DMS153 (cell line): ENCODE results near the gene POLE.
"Not testable (repeated sequence)": the region's sequence is repeated elsewhere in the genome, so short reads cannot be mapped to it uniquely, and the experiment has no call there.

Experiments
- DNase-seq: peaks from one replicate; lab custom pipeline; 2025; lab: John Stamatoyannopoulos, UW

The POLE gene

DNA sequence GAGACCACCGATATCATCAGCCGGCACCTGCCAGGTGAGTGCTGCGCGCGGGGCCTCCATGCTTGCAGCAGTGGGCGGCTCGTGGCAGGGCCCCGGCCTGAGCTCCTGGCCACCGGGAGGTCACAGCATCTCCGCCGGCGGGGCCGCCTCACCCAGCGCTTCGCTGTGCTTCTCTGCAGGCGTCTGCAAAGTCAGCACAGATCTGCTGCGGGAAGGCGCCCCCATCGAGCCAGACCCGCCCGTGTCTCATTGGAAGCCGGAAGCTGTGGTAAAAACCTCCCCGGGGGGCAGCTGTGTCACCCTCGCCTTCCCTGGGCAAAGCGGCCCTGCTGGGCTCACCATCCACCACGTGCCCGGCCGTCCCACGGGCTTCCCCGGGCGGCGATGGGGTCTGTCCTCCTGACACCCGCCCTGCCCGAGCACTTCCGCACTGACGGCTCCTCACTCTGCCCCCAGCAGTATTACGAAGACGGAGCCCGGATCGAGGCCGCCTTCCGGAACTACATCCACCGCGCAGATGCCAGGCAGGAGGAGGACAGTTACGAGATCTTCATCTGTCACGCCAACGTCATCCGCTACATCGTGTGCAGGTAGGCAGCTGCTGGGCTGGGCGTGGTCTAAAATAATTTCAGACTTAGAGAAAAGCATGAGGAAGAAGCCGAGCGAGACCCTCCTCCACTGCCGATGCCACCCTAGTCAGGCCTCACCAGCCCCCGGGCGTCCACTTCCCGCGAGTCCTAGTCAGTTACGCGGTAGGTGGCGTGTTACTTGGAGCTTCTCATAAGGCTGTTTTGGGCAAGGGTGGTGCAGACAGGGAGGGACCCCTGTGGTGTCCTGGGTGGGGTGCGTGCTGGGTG is 30.6 kb upstream of the POLE start:
- DNase-seq = no peak

DNA sequence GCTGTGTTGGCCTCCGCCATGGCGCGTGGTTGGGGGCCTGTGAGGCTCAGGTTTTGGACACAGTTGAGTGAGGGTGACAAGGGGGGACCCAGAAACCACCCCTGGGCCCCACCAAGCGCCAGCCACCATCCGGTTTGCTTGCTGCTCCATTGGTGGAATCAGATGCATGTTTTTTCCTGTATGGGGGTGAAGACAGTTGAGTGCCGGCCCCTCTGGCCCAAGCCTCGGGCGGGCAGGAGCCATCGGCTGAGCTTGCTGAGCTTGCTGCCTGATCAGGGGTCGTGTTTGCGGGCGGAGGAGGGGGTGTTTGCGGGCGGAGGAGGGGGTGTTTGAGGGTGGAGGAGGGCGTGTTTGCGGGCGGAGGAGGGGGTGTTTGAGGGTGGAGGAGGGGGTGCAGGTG is 29.9 kb upstream of the POLE start:
- DNase-seq = no peak

DNA sequence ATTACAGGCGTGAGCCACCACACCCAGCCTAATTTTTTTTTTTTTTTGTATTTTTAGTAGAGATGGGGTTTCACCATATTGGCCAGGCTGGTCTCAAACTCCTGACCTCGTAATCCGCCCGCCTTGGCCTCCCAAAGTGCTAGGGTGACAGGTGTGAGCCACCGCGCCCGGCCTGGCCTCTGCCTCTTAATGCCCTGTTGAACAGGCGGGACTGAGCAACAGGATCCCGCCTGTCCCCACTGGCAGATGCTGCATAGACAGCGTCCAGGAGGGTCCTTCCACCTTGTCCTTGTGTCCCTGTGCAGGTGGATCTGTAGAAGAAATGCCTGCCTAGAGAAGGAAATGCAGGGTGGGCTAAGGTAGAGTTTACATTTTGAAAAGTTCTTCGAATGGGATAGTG is 29.2 kb upstream of the POLE start:
- no peak for DNase-seq

DNA sequence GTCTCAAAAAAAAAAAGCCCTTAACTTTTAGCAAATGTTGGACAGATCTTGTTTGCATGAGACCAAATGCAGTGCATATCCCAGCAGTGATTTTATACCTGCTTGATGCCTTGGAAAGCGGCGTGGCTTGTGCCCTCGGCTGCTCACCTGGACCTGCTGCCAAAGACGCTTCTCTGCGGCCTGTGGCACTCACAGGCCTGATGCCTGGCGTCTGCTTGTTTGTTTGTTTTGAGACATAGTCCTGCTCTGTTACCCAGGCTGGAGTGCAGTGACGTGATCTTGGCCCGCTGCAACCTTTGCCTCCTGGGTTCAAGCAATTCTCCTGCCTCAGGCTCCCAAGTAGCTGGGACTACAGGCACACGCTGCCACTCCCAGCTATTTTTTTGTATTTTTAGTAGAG is 28.7 kb upstream of the POLE start:
- no peak for DNase-seq

DNA sequence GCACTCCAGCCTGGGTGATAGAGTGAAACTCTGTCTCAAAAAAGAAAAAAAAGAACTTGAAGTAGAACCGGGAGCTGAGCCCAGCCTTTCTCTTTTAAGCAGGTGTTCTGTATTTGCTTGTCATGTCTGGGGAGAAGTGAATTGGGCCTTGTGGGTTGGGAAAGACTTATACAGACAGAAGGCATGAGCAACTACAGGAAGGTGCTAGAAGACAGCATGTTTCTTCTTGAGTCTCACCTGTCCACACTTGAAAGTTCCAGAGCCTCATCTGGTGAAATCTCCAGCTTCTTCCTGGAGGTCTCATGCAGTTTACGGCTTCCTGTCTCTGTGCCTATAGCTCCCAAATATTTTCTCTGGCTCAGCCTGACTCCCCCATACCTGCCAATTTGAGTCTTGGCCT is 26.0 kb upstream of the POLE start:
- DNase-seq = no peak

DNA sequence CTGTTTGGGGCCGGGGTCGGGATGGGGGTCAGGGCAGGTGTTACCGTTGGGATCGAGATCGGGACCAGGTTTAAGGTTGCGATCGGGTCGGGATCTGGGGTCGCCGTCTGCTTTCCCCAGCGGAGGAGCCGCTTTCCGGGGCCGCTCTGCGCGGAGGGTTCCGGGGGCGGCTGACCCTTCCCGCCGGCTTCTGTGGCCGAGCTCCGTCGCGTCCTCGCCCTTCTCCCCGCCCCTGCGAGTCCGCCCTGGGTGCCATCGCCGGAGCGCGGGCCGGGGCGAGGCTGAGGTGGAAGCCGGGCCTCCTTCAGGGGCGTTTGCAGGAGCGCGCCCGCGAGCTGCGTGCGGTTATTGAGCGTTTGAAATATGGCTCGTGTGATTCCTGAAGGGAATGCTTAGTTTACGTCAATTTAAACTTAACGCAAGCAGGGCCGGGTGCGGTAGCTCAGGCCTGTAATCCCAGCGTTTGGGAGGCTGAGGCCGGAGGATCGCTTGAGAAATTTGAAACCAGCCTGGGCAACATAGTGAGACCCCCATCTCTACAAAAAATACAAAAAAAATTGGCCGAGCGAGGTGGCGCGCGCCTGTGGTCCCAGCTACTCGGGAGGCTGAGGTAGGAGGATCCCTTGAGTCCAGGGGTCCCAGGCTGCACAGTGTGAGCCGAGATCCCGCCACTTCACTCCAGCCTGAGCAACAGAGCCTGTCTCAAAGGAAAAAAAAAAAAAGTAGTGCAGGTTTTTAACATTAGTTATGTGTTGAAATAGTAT is 24.1 kb upstream of the POLE start:
- DNase-seq = no peak

DNA sequence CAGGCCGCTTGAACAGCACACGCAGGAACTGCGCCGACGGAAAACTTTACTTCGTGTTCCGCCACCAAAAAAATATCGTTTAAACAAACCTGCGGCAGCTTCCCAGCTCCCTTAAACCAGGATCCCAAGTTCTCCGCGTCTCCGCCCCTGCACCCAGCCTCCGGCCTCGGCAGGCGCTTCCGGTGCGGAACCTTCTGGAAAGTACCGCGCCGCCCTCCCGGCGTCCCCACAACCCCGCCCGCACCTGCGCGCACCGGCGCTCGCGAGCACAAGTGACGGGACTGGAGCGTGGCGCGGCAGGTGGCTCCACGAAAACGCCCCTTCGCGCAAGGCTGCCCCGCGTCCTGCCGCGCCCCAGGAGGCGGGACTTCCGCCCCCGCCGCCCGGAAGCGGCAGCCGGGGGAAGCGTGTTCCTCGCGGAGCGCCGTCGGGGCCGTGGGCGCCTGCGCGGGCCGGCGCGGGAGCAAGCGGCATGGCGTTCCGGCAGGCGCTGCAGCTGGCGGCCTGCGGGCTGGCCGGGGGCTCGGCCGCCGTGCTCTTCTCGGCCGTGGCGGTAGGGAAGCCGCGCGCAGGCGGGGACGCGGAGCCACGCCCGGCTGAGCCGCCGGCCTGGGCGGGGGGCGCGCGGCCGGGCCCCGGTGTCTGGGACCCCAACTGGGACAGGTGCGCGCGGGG is 23.4 kb upstream of the POLE start, which contains the start of gene PGAM5:
PGAM5 (plus strand) TSS at position 438 of the 675 bp plus-strand sequence; CDS start at position 473, 35 bp downstream.
- DNase-seq = peak; percentile 70

DNA sequence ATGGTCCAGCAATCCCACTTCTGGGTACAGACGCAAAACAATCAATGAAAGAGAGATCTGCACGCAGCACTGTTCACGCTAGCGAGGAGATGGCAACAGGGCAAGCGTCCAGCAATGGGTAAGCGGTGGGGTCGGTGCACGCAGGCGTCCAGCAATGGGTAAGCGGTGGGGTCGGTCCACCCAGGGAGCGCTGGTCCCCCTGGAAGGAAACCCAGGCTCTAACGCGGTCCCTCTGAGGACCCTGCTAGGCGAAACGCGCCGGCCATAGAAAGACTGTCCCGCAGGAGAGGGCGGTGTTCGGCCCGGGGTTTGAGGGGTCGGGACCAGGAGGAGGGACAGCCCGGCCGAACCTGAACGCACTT is 22.9 kb upstream of the POLE start:
- no peak for DNase-seq

DNA sequence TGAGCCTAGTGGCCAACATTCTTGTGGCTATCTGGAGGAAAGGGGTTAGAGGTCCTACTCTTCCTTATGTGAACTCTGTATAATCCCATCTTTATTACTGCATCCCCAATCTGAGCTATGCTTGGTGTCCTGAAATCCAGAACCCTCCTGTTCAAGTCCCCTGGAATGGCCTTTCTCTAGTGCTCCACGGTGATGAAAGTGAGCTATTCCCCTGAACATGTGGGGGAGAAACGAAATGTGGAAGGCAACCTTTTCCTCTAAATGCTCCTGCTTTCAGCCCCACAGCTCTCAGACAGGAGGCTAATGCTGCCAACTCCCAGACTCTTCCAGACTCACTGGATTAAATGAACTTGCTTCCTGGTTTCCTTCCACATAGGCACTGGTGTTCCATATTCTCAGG is 21.0 kb upstream of the POLE start:
- DNase-seq = no peak

DNA sequence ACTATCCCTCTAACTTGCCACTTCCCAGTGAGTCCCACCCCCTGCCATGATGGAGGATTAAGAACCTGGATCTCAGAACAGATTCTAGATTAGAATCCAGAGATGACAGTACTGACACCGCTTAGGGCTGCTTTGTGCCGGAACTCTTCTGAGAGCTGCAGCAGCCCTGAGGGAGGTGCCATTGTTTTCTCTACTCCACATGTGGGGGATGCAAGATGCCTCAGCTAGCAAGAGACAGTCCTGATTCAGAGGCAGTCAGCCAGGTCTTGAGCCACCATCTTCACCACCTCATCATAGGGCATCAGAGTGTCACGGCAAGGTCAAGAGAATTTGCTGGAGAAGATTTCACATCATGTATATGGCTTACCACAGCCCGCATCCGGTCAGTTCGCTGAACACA is 20.1 kb upstream of the POLE start:
- no peak for DNase-seq

DNA sequence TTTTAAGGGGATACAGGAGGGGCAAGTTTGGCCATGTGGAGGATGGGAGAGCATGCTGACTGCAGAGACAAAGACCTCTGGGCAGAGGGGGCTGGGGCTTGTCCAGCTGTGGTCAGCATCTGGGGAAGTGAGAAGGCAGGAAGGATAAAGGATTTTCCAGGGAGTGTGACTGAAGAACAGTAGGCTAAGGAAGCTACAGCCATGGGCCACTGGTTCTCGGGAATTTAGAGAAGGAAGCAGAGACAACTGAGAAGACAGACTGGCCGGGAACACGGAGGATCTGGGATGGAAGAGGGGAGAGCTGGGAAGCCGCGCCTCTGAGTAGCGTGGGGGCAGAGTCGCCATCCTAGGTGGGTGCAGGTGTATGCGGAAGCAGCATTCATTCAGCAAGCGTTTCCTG is 16.5 kb upstream of the POLE start:
- DNase-seq = no peak

DNA sequence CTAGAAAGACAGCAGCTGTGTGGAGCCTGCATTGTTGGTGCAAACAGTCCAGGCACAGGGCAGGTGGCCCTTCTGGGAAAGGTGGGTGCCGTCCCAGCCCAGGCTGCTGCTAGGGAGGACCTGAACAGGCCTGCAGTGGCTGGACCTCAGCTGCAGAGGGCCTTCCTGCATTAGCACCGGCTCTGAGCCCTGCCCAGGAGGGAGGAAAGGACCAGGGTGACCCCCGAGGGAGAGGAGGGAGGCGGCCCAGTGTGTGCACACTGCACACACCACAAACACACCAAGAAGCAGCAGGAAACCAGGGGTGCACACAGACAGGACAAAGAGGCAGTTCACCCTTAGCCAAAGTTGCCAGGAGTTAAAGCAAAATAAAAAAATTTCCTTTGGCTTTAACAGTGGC is 15.5 kb upstream of the POLE start:
- no peak for DNase-seq

DNA sequence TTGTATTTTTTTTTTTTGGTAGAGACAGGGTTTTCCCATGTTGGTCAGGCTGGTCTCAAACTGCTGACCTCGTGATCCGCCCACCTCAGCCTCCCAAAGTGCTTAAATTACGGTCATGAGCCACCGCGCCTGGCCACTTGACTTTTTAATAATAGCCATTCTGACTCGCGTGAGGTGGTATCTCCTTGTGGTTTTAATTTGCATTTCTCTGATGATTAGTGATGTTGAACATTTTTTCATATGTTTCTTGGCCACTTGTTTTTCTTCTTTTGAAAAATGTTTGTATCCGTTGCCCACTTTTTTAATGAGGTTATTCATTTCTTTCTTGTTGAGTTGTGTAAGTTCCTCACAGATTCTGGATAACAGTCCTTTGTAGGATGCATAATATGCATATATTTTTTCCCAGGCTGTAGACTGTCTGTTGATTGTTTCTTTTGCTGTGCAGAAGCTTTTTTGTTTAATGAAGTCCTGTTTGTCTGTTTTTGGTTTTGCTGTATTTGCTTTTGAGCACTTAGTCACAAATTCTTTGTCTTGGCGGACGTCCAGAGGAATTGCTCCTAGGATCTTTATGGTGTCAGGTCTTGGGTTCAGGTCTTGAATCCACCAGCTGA is 13.2 kb upstream of the POLE start:
- no peak for DNase-seq

DNA sequence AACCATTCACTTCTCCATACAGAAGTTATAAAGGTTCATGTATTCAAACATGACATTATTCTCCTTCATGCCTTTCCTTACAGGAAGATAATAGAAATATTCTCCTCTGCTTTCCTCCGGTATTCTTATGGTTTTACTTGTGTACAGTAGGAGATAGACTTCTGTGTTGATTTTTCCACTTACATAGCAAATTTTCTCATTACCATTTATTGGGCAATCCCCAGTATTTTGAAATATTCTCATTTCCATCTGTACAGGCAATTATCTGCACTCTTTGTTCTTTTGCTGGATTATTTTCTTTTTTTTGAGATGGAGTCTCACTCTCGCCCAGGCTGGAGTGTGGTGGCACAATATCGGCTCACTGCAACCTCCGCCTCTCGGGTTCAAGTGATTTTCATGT is 11.2 kb upstream of the POLE start:
- DNase-seq = no peak

DNA sequence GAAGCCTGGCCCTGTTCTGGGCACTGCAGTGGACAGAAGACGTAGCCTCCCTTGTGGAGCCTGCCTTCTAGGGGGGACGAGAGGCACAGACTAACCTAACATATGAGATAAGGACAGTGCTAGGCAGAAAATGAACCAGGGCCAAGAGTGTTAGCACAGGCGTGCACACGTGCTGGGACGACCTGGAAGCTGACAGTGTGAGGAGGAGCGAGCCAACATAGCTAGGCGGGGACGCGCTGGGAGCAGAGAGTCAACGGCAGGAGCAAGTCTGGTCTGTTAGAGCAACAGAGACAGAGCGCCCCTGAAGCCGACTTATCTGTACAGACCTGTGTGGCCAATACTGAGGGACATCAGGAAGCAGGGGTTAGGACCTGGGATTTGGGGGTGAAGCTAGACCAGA is 8.3 kb upstream of the POLE start:
- DNase-seq = no peak

DNA sequence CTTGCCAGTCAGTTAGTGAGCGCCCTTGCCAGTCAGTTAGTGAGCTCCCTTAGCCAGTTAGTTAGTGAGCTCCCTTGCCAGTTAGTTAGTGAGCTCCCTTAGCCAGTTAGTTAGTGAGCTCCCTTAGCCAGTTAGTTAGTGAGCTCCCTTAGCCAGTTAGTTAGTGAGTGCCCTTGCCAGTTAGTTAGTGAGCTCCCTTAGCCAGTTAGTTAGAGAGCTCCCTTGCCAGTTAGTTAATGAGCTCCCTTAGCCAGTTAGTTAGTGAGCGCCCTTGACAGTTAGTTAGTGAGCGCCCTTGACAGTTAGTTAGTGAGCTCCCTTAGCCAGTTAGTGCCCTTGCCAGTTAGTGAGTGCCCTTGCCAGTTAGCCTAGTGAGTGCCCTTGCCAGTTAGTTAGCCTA is 7.7 kb upstream of the POLE start:
- DNase-seq = not testable (repeated sequence)

DNA sequence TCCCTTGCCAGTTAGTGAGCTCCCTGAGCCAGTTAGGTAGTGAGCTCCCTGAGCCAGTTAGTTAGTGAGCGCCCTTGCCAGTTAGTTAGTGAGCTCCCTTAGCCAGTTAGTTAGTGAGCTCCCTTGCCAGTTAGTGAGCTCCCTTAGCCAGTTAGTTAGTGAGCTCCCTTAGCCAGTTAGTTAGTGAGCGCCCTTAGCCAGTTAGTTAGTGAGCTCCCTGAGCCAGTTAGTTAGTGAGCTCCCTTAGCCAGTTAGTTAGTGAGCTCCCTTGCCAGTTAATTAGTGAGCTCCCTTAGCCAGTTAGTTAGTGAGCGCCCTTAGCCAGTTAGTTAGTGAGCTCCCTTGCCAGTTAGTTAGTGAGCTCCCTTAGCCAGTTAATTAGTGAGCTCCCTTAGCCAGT is 4.9 kb upstream of the POLE start:
- DNase-seq = not testable (repeated sequence)

DNA sequence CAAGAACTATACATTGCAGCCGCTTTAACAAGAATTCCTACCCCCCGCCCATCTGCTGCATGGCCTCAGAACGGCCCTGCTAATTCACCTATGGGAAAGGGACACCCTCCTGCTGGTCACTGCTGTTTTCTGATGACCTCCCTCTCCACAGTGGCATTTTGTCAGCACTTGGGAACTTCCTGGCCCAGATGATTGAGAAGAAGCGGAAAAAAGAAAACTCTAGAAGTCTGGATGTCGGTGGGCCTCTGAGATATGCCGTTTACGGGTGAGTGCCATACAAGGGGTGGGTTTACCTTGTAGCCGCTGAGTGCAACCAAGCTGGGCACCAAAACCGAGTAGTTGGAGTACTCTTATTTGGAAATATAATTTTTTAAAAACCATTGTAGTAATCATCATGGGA is 3.0 kb upstream of the POLE start:
- no peak for DNase-seq

DNA sequence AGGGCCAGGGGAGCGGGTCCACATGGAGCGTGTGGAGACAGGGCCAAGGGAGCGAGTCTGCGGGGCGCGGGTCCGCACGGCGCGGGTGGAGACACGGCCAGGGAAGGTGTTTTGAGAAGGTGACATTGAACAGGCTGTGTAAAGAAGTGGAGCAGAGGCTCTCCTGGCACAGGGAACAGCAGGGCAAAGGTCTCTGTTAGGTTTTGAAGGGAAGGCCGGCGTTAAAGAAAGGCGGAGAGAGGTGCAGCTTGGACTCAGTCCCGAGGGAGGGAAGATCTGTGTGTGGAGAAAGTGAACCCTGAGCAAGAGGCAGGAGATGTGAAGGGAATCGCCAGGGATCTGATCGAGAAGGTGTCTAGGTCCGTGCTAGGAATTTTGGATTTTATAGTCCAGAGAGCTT is 2.1 kb upstream of the POLE start:
- DNase-seq = no peak

DNA sequence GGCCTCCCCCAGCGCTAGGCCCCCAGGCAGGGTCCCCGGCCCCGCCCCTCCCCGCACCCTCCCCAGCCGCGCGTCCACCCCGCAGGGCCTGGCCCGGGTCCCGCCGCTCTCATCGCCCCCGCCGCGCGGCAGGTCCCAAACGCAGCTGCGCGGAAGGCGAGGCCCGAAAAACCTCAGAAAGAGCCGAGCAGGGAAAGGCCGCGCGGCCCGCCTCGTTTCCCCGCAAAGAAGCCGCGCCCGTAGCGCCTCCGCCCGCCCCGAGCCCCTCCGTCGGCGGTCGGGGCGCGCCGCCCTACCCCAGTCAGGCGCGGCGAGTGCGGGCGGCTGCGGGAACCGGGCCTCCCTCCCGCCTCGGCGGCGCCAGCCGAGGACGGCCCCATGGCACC is 324 bp downstream of the POLE start:
- no peak for DNase-seq

DNA sequence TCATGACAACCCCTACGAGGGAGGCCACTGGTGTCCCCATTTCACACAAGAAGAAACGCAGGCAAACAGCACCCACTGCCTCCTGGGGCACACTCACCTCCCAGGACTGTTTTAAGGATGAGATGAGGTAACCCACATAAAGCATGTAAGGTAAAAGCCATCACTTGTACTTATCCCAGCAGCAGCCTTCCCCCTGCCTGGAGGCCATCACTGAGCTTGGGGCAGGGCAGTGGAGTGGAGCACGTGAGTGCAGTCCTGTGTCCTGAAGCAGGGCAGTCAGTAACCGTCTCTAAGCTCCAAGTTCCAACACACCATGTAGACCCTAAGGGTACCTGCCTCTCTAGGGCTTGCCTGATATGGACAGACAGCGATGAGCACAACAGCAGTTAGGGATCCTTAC is 1.7 kb downstream of the POLE start:
- no peak for DNase-seq

DNA sequence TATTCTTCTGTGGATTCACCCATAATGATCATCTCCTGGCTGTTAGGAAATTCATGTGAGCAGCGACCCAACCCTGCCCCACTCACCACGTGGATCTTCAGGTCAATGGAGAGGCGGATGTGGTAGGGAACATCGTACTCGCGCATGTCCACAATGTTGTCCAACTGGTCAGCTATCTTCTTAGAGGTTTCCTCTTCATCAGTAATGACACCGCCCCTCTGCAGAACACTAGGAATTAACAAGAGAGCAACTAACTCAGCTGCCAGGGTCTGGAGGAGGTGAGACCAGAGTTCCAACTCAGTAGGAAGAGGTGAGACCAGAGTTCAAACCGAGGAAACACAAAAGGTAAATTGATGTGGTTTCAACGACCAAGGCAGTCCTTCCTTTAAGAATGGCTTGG is 9.7 kb downstream of the POLE start:
- no peak for DNase-seq
